ENCODE data around the gene NTPCR. TPM values are rescaled to one million over a fixed set of nuclear protein-coding genes. Genes with fewer than 3 reads are reported as not detected.

The NTPCR gene
- total RNA-seq, 2 experiments from 2014 or later = 8.5 to 9.3 TPM

DNA sequence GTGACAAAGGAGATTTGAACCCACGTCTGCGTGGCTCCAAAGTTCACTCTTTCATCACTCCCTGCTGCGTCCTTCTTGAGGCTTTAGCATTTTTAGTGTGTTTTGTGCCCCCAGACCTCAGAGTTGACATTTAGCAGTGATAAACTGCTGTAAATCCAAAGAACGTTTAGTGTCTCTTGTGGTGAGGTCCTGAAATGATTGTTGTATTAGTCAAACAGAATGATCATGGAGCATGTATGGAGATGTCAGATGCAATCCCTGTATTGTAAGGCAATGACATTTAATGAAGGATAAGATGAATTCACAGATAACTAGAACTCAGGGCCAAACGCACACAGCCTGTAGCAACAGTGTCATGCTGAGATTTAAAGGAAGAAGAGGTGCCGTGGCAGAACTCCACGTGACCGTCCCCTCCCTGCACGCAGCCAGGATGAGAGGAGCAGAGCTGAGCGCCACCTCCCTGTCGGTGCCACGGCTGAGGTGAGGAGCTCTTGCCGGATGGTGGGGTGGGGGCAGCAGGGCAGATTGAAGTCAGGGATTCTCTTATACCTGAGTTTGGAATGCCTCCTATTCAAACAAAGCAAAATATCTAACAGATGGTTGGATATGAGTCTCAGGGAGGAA is 30.1 kb downstream of the NTPCR start:
- CTCF ChIA-PET = no interaction called here
- H3K4me1 Mint-ChIP-seq (ENCODE audit: low read depth) = peaks cover 19% of the 10 kb centered on the region

DNA sequence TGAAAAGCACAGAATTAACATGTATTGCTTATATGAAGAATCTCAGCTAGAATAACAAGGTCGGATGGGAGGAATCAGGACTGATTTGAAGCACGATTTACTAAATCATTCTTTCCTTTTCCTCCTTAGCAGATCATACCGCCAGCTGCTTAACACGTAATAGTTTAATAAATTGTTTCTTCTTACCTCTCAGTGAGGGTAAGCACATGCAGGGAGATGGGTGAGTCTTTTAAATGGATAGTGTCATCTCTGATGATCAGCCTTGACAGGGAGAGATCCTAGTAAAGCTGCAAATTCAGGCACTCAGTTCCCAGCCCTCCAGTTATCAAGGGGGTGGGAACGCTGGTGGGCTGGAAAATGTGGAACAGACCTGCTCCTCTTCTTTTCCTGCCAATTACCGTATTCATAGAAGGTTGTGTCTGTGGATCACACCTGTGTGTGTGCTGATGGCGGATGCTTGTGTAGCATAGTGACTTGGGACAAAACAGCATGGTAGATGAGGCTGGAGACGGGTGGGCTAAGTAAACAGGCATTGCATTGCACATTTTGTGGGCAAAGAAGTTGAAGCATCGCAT is 30.7 kb downstream of the NTPCR start:
- peaks cover 23% of the 10 kb centered on the region for H3K36me3 Mint-ChIP-seq (ENCODE audit: low read depth)
- Histone ChIP-seq H3K27me3 (ENCODE audit: control insufficient read depth in 1 of 2, insufficient read depth in 2 of 2, low read length in 2 of 2) (no peaks in the 10 kb centered on the region), H3K9me3 (ENCODE audit: control insufficient read depth in 1 of 2, insufficient read depth in 1 of 2, low read length in 2 of 2) (no peaks in the 10 kb centered on the region), H3K27ac (ENCODE audit: low read depth in 1 of 2, low read length in 2 of 2) (no peak overlapping the region), H3K4me3 (ENCODE audit: low read length) (no peak overlapping the region), H3K36me3 (ENCODE audit: insufficient read depth, low read length) (peaks cover 24% of the 10 kb centered on the region), H3K4me1 (ENCODE audit: insufficient read depth, low read length) (peaks cover 13% of the 10 kb centered on the region)
- DNase-seq (no peak), ATAC-seq (ENCODE audit: poor library complexity) (no peak)
- H3K27me3 Mint-ChIP-seq = no peaks in the 10 kb centered on the region
- no peak overlapping the region for H3K4me3 Mint-ChIP-seq
- H3K9me3 Mint-ChIP-seq = no peaks in the 10 kb centered on the region
- CTCF ChIA-PET = no interaction called here
- POLR2A ChIA-PET = no interaction called here
- intact Hi-C loops (cut with DNase I, micrococcal nuclease) = no loop called here
- peaks cover 19% of the 10 kb centered on the region for H3K4me1 Mint-ChIP-seq (ENCODE audit: low read depth)
- TF ChIP-seq, protein P1, sequence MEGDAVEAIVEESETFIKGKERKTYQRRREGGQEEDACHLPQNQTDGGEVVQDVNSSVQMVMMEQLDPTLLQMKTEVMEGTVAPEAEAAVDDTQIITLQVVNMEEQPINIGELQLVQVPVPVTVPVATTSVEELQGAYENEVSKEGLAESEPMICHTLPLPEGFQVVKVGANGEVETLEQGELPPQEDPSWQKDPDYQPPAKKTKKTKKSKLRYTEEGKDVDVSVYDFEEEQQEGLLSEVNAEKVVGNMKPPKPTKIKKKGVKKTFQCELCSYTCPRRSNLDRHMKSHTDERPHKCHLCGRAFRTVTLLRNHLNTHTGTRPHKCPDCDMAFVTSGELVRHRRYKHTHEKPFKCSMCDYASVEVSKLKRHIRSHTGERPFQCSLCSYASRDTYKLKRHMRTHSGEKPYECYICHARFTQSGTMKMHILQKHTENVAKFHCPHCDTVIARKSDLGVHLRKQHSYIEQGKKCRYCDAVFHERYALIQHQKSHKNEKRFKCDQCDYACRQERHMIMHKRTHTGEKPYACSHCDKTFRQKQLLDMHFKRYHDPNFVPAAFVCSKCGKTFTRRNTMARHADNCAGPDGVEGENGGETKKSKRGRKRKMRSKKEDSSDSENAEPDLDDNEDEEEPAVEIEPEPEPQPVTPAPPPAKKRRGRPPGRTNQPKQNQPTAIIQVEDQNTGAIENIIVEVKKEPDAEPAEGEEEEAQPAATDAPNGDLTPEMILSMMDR (IDR thresholded peaks at IDR 0.05) = no peak
- H3K27ac Mint-ChIP-seq = no peak overlapping the region

More for the DNA sequence above, 30.1 kb downstream of the NTPCR start:
- Mint-ChIP-seq H3K27me3 (no peaks in the 10 kb centered on the region), H3K36me3 (ENCODE audit: low read depth) (peaks cover 30% of the 10 kb centered on the region), H3K4me3 (no peak overlapping the region), H3K27ac (no peak overlapping the region), H3K9me3 (no peaks in the 10 kb centered on the region)
- H3K4me3 ChIP-seq (ENCODE audit: low read length) = no peak overlapping the region
- peaks cover 13% of the 10 kb centered on the region for H3K4me1 ChIP-seq (ENCODE audit: insufficient read depth, low read length)
- intact Hi-C loops (cut with DNase I, micrococcal nuclease) = no loop called here
- DNase-seq = no peak
- POLR2A ChIA-PET = no interaction called here
- H3K36me3 ChIP-seq (ENCODE audit: insufficient read depth, low read length) = peaks cover 18% of the 10 kb centered on the region
- no peak overlapping the region for H3K27ac ChIP-seq (ENCODE audit: low read depth in 1 of 2, low read length in 2 of 2)
- no peaks in the 10 kb centered on the region for H3K27me3 ChIP-seq (ENCODE audit: control insufficient read depth in 1 of 2, insufficient read depth in 2 of 2, low read length in 2 of 2)
- TF ChIP-seq, protein P1 (IDR thresholded peaks at IDR 0.05) = no peak
- no peak for ATAC-seq (ENCODE audit: poor library complexity)
- H3K9me3 ChIP-seq (ENCODE audit: control insufficient read depth in 1 of 2, insufficient read depth in 1 of 2, low read length in 2 of 2) = no peaks in the 10 kb centered on the region

DNA sequence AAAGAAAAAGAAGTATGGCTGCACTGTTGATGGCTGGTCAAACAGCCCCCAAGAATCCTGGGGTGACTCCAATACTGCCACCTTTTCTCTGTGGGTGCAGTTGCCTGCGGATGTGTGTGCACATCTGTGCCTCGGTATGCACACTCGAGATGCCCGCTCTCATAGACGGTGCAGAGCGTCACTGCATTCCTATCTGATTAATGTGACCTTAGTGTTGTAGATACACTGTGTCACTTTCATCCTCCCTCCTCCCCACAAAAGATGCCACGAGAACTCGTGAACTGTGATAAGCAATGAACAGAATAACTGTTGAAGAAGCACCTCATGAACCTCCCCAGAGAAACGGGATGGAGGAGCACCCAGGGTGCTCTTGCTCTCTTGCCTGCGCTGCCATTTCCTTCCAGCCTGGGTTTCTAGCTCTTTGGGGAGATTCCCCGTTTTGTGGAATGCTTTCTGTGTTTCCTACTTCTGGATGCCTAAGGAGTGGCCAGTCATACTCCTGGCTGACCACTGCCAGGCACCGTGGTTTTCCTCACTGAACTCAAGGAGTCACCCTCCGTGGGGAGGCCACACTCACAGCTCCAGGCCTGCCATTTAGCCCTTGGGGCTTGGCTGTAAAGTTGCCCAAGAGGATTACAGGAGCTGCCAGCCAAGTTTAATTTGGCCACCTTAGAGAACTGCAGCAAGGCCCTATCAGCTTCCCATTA is 32.0 kb downstream of the NTPCR start:
- H3K27ac Mint-ChIP-seq = no peak overlapping the region
- peaks cover 15% of the 10 kb centered on the region for H3K36me3 Mint-ChIP-seq (ENCODE audit: low read depth)
- Histone ChIP-seq H3K36me3 (ENCODE audit: insufficient read depth, low read length) (peaks cover 23% of the 10 kb centered on the region), H3K27me3 (ENCODE audit: control insufficient read depth in 1 of 2, insufficient read depth in 2 of 2, low read length in 2 of 2) (no peaks in the 10 kb centered on the region), H3K27ac (ENCODE audit: low read depth in 1 of 2, low read length in 2 of 2) (no peak overlapping the region), H3K4me3 (ENCODE audit: low read length) (no peak overlapping the region), H3K9me3 (ENCODE audit: control insufficient read depth in 1 of 2, insufficient read depth in 1 of 2, low read length in 2 of 2) (no peaks in the 10 kb centered on the region), H3K4me1 (ENCODE audit: insufficient read depth, low read length) (peaks cover 13% of the 10 kb centered on the region)
- no peak for DNase-seq
- ATAC-seq (ENCODE audit: poor library complexity) = no peak
- intact Hi-C loops (cut with DNase I, micrococcal nuclease) = no loop called here
- TF ChIP-seq, protein P1 (IDR thresholded peaks at IDR 0.05) = no peak
- peaks cover 17% of the 10 kb centered on the region for H3K4me1 Mint-ChIP-seq (ENCODE audit: low read depth)
- H3K27me3 Mint-ChIP-seq = no peaks in the 10 kb centered on the region
- no peak overlapping the region for H3K4me3 Mint-ChIP-seq
- ChIA-PET CTCF (no interaction called here), POLR2A (interaction anchor here (1.4 kb wide), 1 partner anchor 20 kb away, joined by 3 read pairs; no protein-coding TSS in a partner anchor)
- H3K9me3 Mint-ChIP-seq = no peaks in the 10 kb centered on the region
